ENCODE data around the gene IL20.
"Not testable (repeated sequence)": the region's sequence is repeated elsewhere in the genome, so short reads cannot be mapped to it uniquely, and the experiment has no call there.

The IL20 gene

GRCh38 chr1:206847946-206848345 lies 17.5 kb upstream of the IL20 start:
- no peaks in the 10 kb centered on the region for H4K20me1 ChIP-seq (ENCODE audit: insufficient read depth, low read length)
- no peak for DNase-seq
- TF ChIP-seq EZH2 (optimal IDR thresholded peaks at IDR 0.05; ENCODE audit: low read depth, low read length), result no peak
- no peak for TF ChIP-seq CTCF (IDR thresholded peaks at IDR 0.05; ENCODE audit: low read length)
- no peak for TF ChIP-seq EZH2phosphoT487 (IDR thresholded peaks at IDR 0.05; ENCODE audit: low read length)
- no peaks in the 10 kb centered on the region for H3K79me2 ChIP-seq (ENCODE audit: low read length)
- H3K9me3 ChIP-seq (replicated peaks; ENCODE audit: insufficient read depth, low read length), result no peaks in the 10 kb centered on the region
- H3K9me2 ChIP-seq (replicated peaks; ENCODE audit: insufficient read depth, low read length), result no peaks in the 10 kb centered on the region
- H3K27me3 ChIP-seq (replicated peaks; ENCODE audit: insufficient read depth, low read length), result no peaks in the 10 kb centered on the region
- H3K27ac ChIP-seq (ENCODE audit: low read length), result no peak overlapping the region
- no peak overlapping the region for H2AFZ ChIP-seq (ENCODE audit: low read length)
- H3K4me2 ChIP-seq (ENCODE audit: low read depth, low read length), result no peak overlapping the region
- no peaks in the 10 kb centered on the region for H3K36me3 ChIP-seq (replicated peaks; ENCODE audit: insufficient read depth, low read length)
- H3K9ac ChIP-seq (ENCODE audit: low read length), result no peak overlapping the region
- H3K4me3 ChIP-seq (ENCODE audit: low read length), result no peak overlapping the region
- no peaks in the 10 kb centered on the region for H3F3A ChIP-seq (ENCODE audit: insufficient read depth, low read length)
- H3K4me1 ChIP-seq (ENCODE audit: low read length), result no peaks in the 10 kb centered on the region

DNA sequence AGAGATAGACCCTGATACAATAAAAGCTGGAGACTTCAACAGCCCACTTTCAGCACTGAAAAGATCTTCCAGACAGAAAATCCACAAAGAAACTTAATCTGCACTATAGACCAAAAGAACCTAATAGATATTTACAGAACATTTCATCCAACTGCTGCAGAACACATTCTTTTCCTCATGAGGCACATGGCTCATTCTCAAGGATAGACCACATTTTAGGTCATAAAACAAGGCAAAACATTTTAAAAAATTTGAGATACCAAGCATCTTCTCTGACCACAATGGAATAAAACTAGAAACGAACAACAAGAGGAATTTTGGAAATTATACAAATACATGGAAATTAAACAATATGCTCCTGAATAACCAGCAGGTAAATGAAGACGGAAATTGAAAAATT lies 15.0 kb upstream of the IL20 start:
- Histone ChIP-seq H3K36me3 (replicated peaks; ENCODE audit: insufficient read depth, low read length) (no peaks in the 10 kb centered on the region), H3F3A (ENCODE audit: insufficient read depth, low read length) (no peaks in the 10 kb centered on the region), H3K4me3 (ENCODE audit: low read length) (no peak overlapping the region), H3K4me1 (ENCODE audit: low read length) (no peaks in the 10 kb centered on the region), H4K20me1 (ENCODE audit: insufficient read depth, low read length) (no peaks in the 10 kb centered on the region), H3K4me2 (ENCODE audit: low read depth, low read length) (no peak overlapping the region), H3K9me3 (replicated peaks; ENCODE audit: insufficient read depth, low read length) (no peaks in the 10 kb centered on the region), H3K79me2 (ENCODE audit: low read length) (no peaks in the 10 kb centered on the region), H3K27ac (ENCODE audit: low read length) (no peak overlapping the region), H3K9ac (ENCODE audit: low read length) (no peak overlapping the region), H3K9me2 (replicated peaks; ENCODE audit: insufficient read depth, low read length) (no peaks in the 10 kb centered on the region), H2AFZ (ENCODE audit: low read length) (no peak overlapping the region), H3K27me3 (replicated peaks; ENCODE audit: insufficient read depth, low read length) (no peaks in the 10 kb centered on the region)
- TF ChIP-seq CTCF (IDR thresholded peaks at IDR 0.05; ENCODE audit: low read length), result no peak
- no peak for DNase-seq

DNA sequence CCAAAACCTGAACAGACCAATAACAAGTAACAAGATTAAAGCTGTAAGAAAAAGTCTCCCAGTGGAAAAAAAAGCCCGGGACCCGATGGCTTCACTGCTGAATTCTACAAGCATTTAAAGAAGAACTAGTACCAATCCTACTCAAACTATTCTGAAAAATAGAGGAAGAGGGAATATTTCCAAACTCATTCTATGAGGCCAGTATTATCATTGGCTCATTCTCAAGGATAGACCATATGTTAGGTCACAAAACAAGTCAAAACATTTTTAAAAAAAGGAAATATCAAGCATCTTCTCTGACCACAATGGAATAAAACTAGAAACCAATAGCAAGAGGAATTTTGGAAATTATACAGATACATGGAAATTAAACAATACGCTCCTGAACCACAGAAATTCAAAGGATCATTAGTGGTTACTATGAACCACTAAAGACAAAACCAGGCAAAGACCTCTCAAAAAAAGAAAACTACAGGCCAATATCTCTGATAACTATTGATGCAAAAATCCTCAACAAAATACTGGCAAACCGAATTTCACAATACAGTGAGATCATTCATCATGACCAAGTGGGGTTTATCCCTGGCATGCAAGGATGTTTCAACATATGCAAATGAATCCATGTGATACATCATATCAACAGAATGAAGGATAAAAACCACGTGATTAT lies 13.9 kb upstream of the IL20 start:
- no peak overlapping the region for H3K27ac ChIP-seq (ENCODE audit: low read length)

DNA sequence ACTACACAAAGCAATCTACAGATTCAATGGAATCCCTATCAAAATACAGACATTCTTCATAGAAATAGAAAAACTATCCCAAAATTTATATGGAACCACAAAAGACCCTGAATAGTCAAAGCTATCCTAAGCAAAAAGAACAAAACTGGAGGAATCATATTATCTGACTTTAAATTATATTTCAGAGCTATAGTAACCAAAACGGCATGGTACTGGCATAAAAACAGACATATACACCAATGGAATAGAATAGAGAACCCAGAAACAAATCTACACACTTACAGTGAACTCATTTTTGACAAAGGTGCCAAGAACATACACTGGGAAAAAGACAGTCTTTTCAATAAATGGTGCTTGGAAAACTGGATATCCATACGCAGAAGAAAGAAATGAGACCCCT lies 12.8 kb upstream of the IL20 start:
- H3K9ac ChIP-seq (ENCODE audit: low read length); H4K20me1 ChIP-seq (ENCODE audit: insufficient read depth, low read length); H3K4me3 ChIP-seq (ENCODE audit: low read length); DNase-seq; H3K27me3 ChIP-seq (replicated peaks; ENCODE audit: insufficient read depth, low read length); H3K4me2 ChIP-seq (ENCODE audit: low read depth, low read length); H3K9me2 ChIP-seq (replicated peaks; ENCODE audit: insufficient read depth, low read length); H3K79me2 ChIP-seq (ENCODE audit: low read length); H3K9me3 ChIP-seq (replicated peaks; ENCODE audit: insufficient read depth, low read length); H3F3A ChIP-seq (ENCODE audit: insufficient read depth, low read length); H3K27ac ChIP-seq (ENCODE audit: low read length); H3K4me1 ChIP-seq (ENCODE audit: low read length); H3K36me3 ChIP-seq (replicated peaks; ENCODE audit: insufficient read depth, low read length); H2AFZ ChIP-seq (ENCODE audit: low read length): not testable (repeated sequence)

More for the DNA sequence above, 13.9 kb upstream of the IL20 start:
- Histone ChIP-seq H3K9ac (ENCODE audit: low read length) (no peak overlapping the region), H3K27me3 (replicated peaks; ENCODE audit: insufficient read depth, low read length) (no peaks in the 10 kb centered on the region), H4K20me1 (ENCODE audit: insufficient read depth, low read length) (no peaks in the 10 kb centered on the region), H3K79me2 (ENCODE audit: low read length) (no peaks in the 10 kb centered on the region), H3K36me3 (replicated peaks; ENCODE audit: insufficient read depth, low read length) (no peaks in the 10 kb centered on the region), H3K9me3 (replicated peaks; ENCODE audit: insufficient read depth, low read length) (no peaks in the 10 kb centered on the region), H3K4me3 (ENCODE audit: low read length) (no peak overlapping the region), H3F3A (ENCODE audit: insufficient read depth, low read length) (no peaks in the 10 kb centered on the region), H3K4me1 (ENCODE audit: low read length) (no peaks in the 10 kb centered on the region), H2AFZ (ENCODE audit: low read length) (no peak overlapping the region), H3K9me2 (replicated peaks; ENCODE audit: insufficient read depth, low read length) (no peaks in the 10 kb centered on the region), H3K4me2 (ENCODE audit: low read depth, low read length) (no peak overlapping the region)
- TF ChIP-seq EZH2 (optimal IDR thresholded peaks at IDR 0.05; ENCODE audit: low read depth, low read length) (no peak), CTCF (IDR thresholded peaks at IDR 0.05; ENCODE audit: low read length) (no peak), EZH2phosphoT487 (IDR thresholded peaks at IDR 0.05; ENCODE audit: low read length) (no peak)
- no peak for DNase-seq

DNA sequence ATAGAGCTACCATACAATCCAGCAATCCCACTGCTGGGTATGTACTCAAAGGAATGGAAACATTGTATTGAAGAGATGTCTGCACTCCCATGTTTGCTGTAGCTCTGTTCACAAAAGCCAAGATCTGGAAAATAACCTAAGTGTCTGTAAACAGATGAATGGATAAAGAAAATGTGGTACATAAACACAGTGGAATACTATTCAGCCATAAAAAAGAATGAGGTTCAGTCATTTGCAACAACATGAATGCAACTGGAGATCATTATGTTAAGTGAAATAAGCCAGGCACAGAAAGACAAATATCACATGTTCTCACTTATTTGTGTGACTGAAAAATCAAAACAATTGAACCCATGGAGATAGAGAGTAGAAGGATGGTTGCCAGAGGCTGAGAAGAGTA lies 11.7 kb upstream of the IL20 start:
- H3K36me3 ChIP-seq (replicated peaks; ENCODE audit: insufficient read depth, low read length); H2AFZ ChIP-seq (ENCODE audit: low read length); DNase-seq; H3K4me1 ChIP-seq (ENCODE audit: low read length); H3F3A ChIP-seq (ENCODE audit: insufficient read depth, low read length); H3K9me2 ChIP-seq (replicated peaks; ENCODE audit: insufficient read depth, low read length); H3K27me3 ChIP-seq (replicated peaks; ENCODE audit: insufficient read depth, low read length); H3K79me2 ChIP-seq (ENCODE audit: low read length); H3K9me3 ChIP-seq (replicated peaks; ENCODE audit: insufficient read depth, low read length); H3K4me3 ChIP-seq (ENCODE audit: low read length); H3K27ac ChIP-seq (ENCODE audit: low read length); H4K20me1 ChIP-seq (ENCODE audit: insufficient read depth, low read length); H3K9ac ChIP-seq (ENCODE audit: low read length); H3K4me2 ChIP-seq (ENCODE audit: low read depth, low read length): not testable (repeated sequence)

All from MM.1S (cell line).